Pancreas (tissue), 10 donors: ENCODE results near the gene P2RY14. TPM values are rescaled to one million over a fixed set of nuclear protein-coding genes. Genes with fewer than 3 reads are reported as not detected.
"Not testable (repeated sequence)": the region's sequence is repeated elsewhere in the genome, so short reads cannot be mapped to it uniquely, and the experiment has no call there.

ENCODE experiments used
- ATAC-seq, 4 donors: fragments of 200-7000 bp; cut with Tn5 transposase; one replicate each; pipeline versions ENCODE4 v1.8.0 to v1.9.1; 2020; ENCODE audit warnings: mild to moderate bottlenecking in 4 of 4, moderate library complexity in 4 of 4
- DNase-seq, 6 donors: peaks; one replicate each; pipeline ENCODE4 v3.0.0-alpha.2; 2020
- FAIRE-seq: peaks from 2 replicates; lab custom pipeline; 2012; peaks lifted over from hg19 to GRCh38; lab: Jason Lieb, UNC
- H3K27ac ChIP-seq, 4 donors: fragments of 200-600 bp; sonication (generic); 1 replicate in 3 of 4; 2 replicates in 1 of 4; pipeline versions ENCODE4 v1.5.0 to v1.8.0; 2020
- H3K27me3 ChIP-seq, 4 donors: fragments of 200-600 bp; one replicate each; pipeline ENCODE4 v1.8.0; 2021
- H3K36me3 ChIP-seq, 3 donors: fragments of 200-600 bp; sonication (generic) in 1 of 3; one replicate each; pipeline versions ENCODE4 v1.5.0 to v1.8.0; 2020 to 2021
- H3K4me1 ChIP-seq, 3 donors: fragments of 200-600 bp; one replicate each; pipeline ENCODE4 v1.8.0; 2021
- H3K4me3 ChIP-seq, 4 donors: fragments of 200-600 bp; sonication (generic) in 2 of 4; one replicate each; pipeline versions ENCODE4 v1.5.0 to v1.8.0; 2020 to 2021
- H3K9me3 ChIP-seq, 4 donors: fragments of 200-600 bp; one replicate each; pipeline ENCODE4 v1.8.0; 2021
- WGBS, 2 donors: extraction: QIAGEN DNeasy Blood & Tissue Kit; methylation state at CpG; one replicate each; pipeline ENCODE4 v1.1.7; 2013; 5-methylcytosine and 5-hydroxymethylcytosine counted together
- intact Hi-C, 3 donors: fragments of 100-400 bp; cut with DNase I; formaldehyde crosslinking; loops; one replicate each; pipeline versions ENCODE4 v1.11.1 to v1.14.2; 2022
- polyA plus RNA-seq, 2 donors: library from polyadenylated mRNA; stranded (reverse); fragments of 200-250 nt; gene quantifications; one replicate each; pipeline ENCODE4 v1.2.3, GENCODE V29; 2013
- total RNA-seq, 6 donors: library from RNA; stranded (reverse); fragmentation: NEBNext Ultra II Directional in 4 of 6; extraction: Animal tissue kit (Norgen Biotek cat#: 25700) in 4 of 6; gene quantifications; one replicate each; pipeline versions ENCODE4 v1.2.1 to v1.2.4, GENCODE V29; 2021 to 2023
- TF ChIP-seq, protein P1 (sequence below), 4 donors: fragments of 200-600 bp; sonication (generic) in 3 of 4; IDR thresholded peaks; one replicate each; pipeline versions ENCODE4 v1.5.0 to v1.8.0; 2021; ENCODE audit warnings: antibody characterized with exemption in 4 of 4
- donor health status: healthy with polysubstance abuse.
- donor health status: DM: no; HTN: no; CAD: no; lungs with moderate emphysema.
- donor health status: DM: no; HTN: no; CAD: no.
- donor health status: control.
- donor health status: control.
- donor health status: Bipolar disorder and iron deficiency.
- donor health status: DM: yes; HTN: yes; CAD: no.
- donor health status: DM: no; HTN: no; CAD: no.
- donor health status: DM: no; HTN: no; CAD: no.
- donor health status: DM: yes; HTN: yes; CAD: no.

The P2RY14 gene
- total and polyA plus RNA-seq, 8 donors, result 0.08 to 0.47 (median 0.11) TPM

DNA sequence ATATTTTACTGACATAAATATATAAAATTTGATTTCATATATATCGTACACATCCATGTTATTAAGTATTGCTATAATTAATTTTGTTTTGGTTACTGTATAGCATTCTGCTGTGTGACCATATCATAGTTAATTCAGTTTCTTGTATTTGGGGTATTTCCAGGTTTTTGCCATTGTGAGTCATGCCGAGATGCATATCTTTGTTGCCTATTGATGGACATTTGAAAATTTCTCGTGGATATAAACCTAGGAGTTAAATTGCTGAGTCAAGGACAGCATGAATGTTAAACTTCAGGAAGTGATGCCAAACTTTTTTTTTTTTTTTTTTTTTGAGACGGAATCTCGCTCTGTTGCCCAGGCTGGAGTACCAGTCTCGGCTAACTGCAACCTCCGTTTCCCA lies 41.6 kb downstream of the P2RY14 start:
- intact Hi-C loops, result no loop called here
- H3K36me3 ChIP-seq, result no peaks in the 10 kb centered on the region
- WGBS, 2 donors, result 83 to 85% methylated on average over 7 of the region's 7 CpGs
- no peak for DNase-seq
- no peak for ATAC-seq
- no peaks in the 10 kb centered on the region for H3K4me1 ChIP-seq
- no peaks in the 10 kb centered on the region for H3K27me3 ChIP-seq
- no peak for FAIRE-seq
- no peaks in the 10 kb centered on the region for H3K9me3 ChIP-seq
- no peak overlapping the region for H3K4me3 ChIP-seq
- no peak overlapping the region for H3K27ac ChIP-seq
- TF ChIP-seq, protein P1, sequence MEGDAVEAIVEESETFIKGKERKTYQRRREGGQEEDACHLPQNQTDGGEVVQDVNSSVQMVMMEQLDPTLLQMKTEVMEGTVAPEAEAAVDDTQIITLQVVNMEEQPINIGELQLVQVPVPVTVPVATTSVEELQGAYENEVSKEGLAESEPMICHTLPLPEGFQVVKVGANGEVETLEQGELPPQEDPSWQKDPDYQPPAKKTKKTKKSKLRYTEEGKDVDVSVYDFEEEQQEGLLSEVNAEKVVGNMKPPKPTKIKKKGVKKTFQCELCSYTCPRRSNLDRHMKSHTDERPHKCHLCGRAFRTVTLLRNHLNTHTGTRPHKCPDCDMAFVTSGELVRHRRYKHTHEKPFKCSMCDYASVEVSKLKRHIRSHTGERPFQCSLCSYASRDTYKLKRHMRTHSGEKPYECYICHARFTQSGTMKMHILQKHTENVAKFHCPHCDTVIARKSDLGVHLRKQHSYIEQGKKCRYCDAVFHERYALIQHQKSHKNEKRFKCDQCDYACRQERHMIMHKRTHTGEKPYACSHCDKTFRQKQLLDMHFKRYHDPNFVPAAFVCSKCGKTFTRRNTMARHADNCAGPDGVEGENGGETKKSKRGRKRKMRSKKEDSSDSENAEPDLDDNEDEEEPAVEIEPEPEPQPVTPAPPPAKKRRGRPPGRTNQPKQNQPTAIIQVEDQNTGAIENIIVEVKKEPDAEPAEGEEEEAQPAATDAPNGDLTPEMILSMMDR (IDR thresholded peaks at IDR 0.05), result no peak

DNA sequence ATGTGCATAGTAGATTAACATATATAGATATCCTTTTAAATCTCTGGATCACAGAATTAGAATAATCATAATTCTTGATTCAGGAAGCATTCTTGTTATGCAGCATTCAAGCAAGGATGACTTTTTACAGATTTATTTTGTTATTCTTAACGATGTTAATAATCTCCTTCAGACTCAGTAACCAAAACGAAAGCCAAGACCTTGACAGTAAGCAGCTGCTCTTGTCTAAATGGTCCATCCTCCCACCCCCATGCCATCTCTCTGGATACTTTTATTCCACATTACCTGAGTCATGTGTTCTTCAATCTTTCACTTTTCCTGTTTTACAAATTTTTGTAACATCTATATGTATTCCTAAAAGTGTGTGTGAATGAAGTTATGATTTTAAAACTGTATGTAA lies 42.0 kb downstream of the P2RY14 start:
- ATAC-seq (no peak), DNase-seq (no peak), FAIRE-seq (peak; percentile 47)
- TF ChIP-seq, protein P1 (IDR thresholded peaks at IDR 0.05), result no peak
- Histone ChIP-seq H3K9me3 (no peaks in the 10 kb centered on the region), H3K27ac (no peak overlapping the region), H3K36me3 (no peaks in the 10 kb centered on the region), H3K27me3 (no peaks in the 10 kb centered on the region), H3K4me1 (no peaks in the 10 kb centered on the region), H3K4me3 (no peak overlapping the region)
- intact Hi-C loops, result no loop called here
- WGBS, 2 donors, result 56 to 58% methylated on average over 2 of the region's 2 CpGs

DNA sequence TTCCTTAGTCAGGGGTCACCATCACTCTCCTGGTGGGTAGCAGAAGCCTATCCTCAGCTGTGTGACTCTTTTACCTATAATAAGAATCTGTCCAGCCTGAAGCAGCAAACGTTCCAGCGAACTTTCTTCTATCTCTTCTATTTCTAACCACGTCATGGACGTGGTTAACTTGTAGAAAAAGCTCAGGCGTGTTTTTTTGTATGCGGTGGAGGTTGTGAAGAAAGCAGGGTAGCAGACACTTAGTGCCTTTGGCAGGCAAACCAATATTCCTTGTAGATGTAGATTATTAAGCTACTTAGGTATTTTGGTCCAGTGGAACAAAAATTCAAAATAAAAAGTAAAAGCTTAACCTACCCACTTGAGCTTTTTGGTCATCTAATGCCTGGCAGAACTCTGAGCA lies 43.5 kb downstream of the P2RY14 start:
- TF ChIP-seq, protein P1 (IDR thresholded peaks at IDR 0.05), result no peak
- no peak overlapping the region for H3K27ac ChIP-seq
- DNase-seq, result no peak
- no peaks in the 10 kb centered on the region for H3K36me3 ChIP-seq
- FAIRE-seq, result no peak
- no peak for ATAC-seq
- no peak overlapping the region for H3K4me3 ChIP-seq
- no peaks in the 10 kb centered on the region for H3K27me3 ChIP-seq
- WGBS, 2 donors, result 80 to 82% methylated on average over 6 of the region's 6 CpGs
- no peaks in the 10 kb centered on the region for H3K9me3 ChIP-seq
- intact Hi-C loops, result no loop called here
- H3K4me1 ChIP-seq, result no peaks in the 10 kb centered on the region

DNA sequence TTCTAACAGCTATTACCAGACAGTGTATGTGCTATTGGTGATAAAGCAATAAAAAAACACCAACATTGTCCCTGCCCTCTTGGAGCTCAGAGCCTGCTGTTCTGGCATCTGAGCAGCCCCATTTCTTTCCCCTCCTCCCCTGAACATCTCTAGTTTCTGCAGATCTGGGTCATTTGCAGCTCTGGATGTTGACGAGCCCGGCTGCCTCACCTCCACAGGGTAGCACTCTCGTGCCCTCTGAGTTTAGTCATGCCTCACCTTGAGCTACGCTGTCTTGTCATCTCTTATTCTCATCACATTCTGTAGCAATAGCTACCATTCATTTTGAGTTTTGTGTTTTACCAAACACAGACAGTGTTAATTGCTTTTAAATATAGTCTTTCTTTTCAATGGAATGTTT lies 45.4 kb downstream of the P2RY14 start:
- WGBS, 2 donors, result 80 to 88% methylated on average over 4 of the region's 4 CpGs
- H3K9me3 ChIP-seq, result no peaks in the 10 kb centered on the region
- no peak overlapping the region for H3K27ac ChIP-seq
- H3K4me1 ChIP-seq, result no peaks in the 10 kb centered on the region
- DNase-seq (no peak), FAIRE-seq (no peak), ATAC-seq (no peak)
- H3K36me3 ChIP-seq, result no peaks in the 10 kb centered on the region
- intact Hi-C loops, result no loop called here
- no peak overlapping the region for H3K4me3 ChIP-seq
- TF ChIP-seq, protein P1 (IDR thresholded peaks at IDR 0.05), result no peak
- no peaks in the 10 kb centered on the region for H3K27me3 ChIP-seq

- FAIRE-seq, H3K9me3 ChIP-seq, H3K27ac ChIP-seq, intact Hi-C loops, H3K36me3 ChIP-seq, ATAC-seq, H3K4me1 ChIP-seq, H3K27me3 ChIP-seq, H3K4me3 ChIP-seq, DNase-seq: not testable (repeated sequence)
Observed at GRCh38 chr3:151232403-151232802, 45.9 kb downstream of the P2RY14 start.
